Tibial artery (tissue), 4 donors: ENCODE data around the gene NRBF2.
"Not testable (repeated sequence)": the region's sequence is repeated elsewhere in the genome, so short reads cannot be mapped to it uniquely, and the experiment has no call there.

Experiments
- DNase-seq, 2 donors: peaks; one replicate each; pipeline ENCODE4 v3.0.0-alpha.2; 2019
- H3K27ac ChIP-seq, 2 donors: fragments of 200-600 bp; sonication (generic) in 1 of 2; 1 replicate in 1 of 2; 2 replicates in 1 of 2; pipeline ENCODE4 v1.5.1; 2018 to 2019; ENCODE audit warnings: mild to moderate bottlenecking in 1 of 2
- H3K27me3 ChIP-seq, 2 donors: fragments of 200-600 bp; sonication (generic) in 1 of 2; one replicate each; pipeline versions ENCODE4 v1.5.1 to v1.6.0; 2016 to 2019
- H3K36me3 ChIP-seq, 3 donors: fragments of 200-600 bp; sonication (generic) in 2 of 3; one replicate each; pipeline ENCODE4 v1.5.1; 2016 to 2019; ENCODE audit warnings: mild to moderate bottlenecking in 2 of 3
- H3K4me1 ChIP-seq, 4 donors: fragments of 200-600 bp; sonication (generic) in 2 of 4; 1 replicate in 3 of 4; 2 replicates in 1 of 4; pipeline ENCODE4 v1.5.1; 2016 to 2019
- H3K4me3 ChIP-seq, 2 donors: fragments of 200-600 bp; sonication (generic) in 1 of 2; 1 replicate in 1 of 2; 2 replicates in 1 of 2; pipeline ENCODE4 v1.5.1; 2018 to 2019; ENCODE audit warnings: mild to moderate bottlenecking in 2 of 2
- H3K9me3 ChIP-seq, 3 donors: fragments of 200-600 bp; sonication (generic) in 1 of 3; one replicate each; pipeline ENCODE4 v1.5.1; 2016 to 2019
- CTCF ChIP-seq, 2 experiments: fragments of 200-600 bp in 1 of 2; fragments of 450-650 bp in 1 of 2; IDR thresholded peaks; one replicate each; pipeline ENCODE4 v1.5.1; 2017 to 2019; ENCODE audit warnings: antibody characterized with exemption in 2 of 2, mild to moderate bottlenecking in 1 of 2, moderate library complexity in 1 of 2
- intact Hi-C: fragments of 100-400 bp; cut with DNase I; formaldehyde crosslinking; loops from one replicate; pipeline ENCODE4 v1.15.0; 2023; ENCODE audit warnings: low total_unique reads

Gene NRBF2

GRCh38 chr10:63150745-63151144, 17.6 kb downstream of the NRBF2 start:
- intact Hi-C loops = no loop called here

GRCh38 chr10:63153868-63154545, 20.9 kb downstream of the NRBF2 start:
- DNase-seq, H3K9me3 ChIP-seq, H3K27ac ChIP-seq, H3K4me1 ChIP-seq, intact Hi-C loops, H3K4me3 ChIP-seq, H3K27me3 ChIP-seq: not testable (repeated sequence)
- peaks cover 9 to 39% (median 23%) of the 10 kb centered on the region in 3 donors for H3K36me3 ChIP-seq

More at GRCh38 chr10:63150745-63151144, 17.6 kb downstream of the NRBF2 start:
- peaks cover 0 to 12% (median 6%) of the 10 kb centered on the region in 4 donors for H3K4me1 ChIP-seq
- no peaks in the 10 kb centered on the region for H3K27me3 ChIP-seq
- H3K36me3 ChIP-seq = peaks cover 9 to 39% (median 23%) of the 10 kb centered on the region in 3 donors
- H3K4me3 ChIP-seq = no peak overlapping the region
- H3K27ac ChIP-seq = no peak overlapping the region
- DNase-seq = no peak
- no peaks in the 10 kb centered on the region for H3K9me3 ChIP-seq
- TF ChIP-seq CTCF (IDR thresholded peaks at IDR 0.05) = no peak

- no peaks in the 10 kb centered on the region for H3K27me3 ChIP-seq
- DNase-seq = no peak
- H3K4me3 ChIP-seq = no peak overlapping the region
- no peak overlapping the region for H3K27ac ChIP-seq
- no peaks in the 10 kb centered on the region for H3K9me3 ChIP-seq
- H3K4me1 ChIP-seq = no peaks in the 10 kb centered on the region
- intact Hi-C loops = loop anchor here (5.0 kb wide), 3 partner anchors 337 to 717 kb away; partner anchors contain the start of gene EGR2
- peaks cover 9 to 39% (median 23%) of the 10 kb centered on the region in 3 donors for H3K36me3 ChIP-seq
- TF ChIP-seq CTCF (IDR thresholded peaks at IDR 0.05) = no peak
Observed at GRCh38 chr10:63154546-63155387, 21.6 kb downstream of the NRBF2 start.

- Histone ChIP-seq H3K4me1 (no peaks in the 10 kb centered on the region), H3K9me3 (no peaks in the 10 kb centered on the region), H3K27me3 (no peaks in the 10 kb centered on the region), H3K36me3 (peaks cover 9 to 36% (median 23%) of the 10 kb centered on the region in 3 donors), H3K27ac (no peak overlapping the region), H3K4me3 (no peak overlapping the region)
- DNase-seq = no peak
- no peak for TF ChIP-seq CTCF (IDR thresholded peaks at IDR 0.05)
- intact Hi-C loops = loop anchor here (5.0 kb wide), 3 partner anchors 338 to 718 kb away; partner anchors contain the start of gene EGR2
Observed at GRCh38 chr10:63155388-63156020, 22.4 kb downstream of the NRBF2 start.

GRCh38 chr10:63156236-63156635, 23.1 kb downstream of the NRBF2 start:
- H3K4me1 ChIP-seq = no peaks in the 10 kb centered on the region
- DNase-seq = no peak
- no peak overlapping the region for H3K27ac ChIP-seq
- no peaks in the 10 kb centered on the region for H3K9me3 ChIP-seq
- no peak overlapping the region for H3K4me3 ChIP-seq
- peaks cover 9 to 32% (median 23%) of the 10 kb centered on the region in 3 donors for H3K36me3 ChIP-seq
- H3K27me3 ChIP-seq = no peaks in the 10 kb centered on the region
- no peak for TF ChIP-seq CTCF (IDR thresholded peaks at IDR 0.05)
- intact Hi-C loops = loop anchor here (5.0 kb wide), 3 partner anchors 339 to 719 kb away; partner anchors contain the start of gene EGR2
